Measurements from ENCODE around the gene GBE1.
"Not testable (repeated sequence)": the region's sequence is repeated elsewhere in the genome, so short reads cannot be mapped to it uniquely, and the experiment has no call there.

DNA sequence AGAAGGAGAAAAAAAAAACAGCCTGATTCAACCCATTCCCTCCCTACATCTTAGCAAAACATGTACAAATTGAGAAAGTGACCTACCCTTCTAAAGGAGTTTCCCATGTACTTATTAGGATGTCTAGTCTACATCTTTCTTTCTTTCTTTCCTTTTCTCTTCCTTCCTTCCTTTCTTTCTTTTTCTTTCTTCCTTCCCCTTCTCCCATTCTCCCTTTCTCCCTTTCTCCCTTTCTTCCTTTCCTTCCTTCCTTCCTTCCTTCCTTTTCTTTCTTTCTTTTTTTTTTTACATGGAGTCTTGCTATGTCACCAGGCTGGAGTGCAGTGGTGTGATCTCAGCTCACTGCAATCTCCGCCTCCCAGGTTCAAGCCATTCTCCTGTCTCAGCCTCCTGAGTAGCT is 269.0 kb downstream of the GBE1 start:
- TF ChIP-seq, protein P1, sequence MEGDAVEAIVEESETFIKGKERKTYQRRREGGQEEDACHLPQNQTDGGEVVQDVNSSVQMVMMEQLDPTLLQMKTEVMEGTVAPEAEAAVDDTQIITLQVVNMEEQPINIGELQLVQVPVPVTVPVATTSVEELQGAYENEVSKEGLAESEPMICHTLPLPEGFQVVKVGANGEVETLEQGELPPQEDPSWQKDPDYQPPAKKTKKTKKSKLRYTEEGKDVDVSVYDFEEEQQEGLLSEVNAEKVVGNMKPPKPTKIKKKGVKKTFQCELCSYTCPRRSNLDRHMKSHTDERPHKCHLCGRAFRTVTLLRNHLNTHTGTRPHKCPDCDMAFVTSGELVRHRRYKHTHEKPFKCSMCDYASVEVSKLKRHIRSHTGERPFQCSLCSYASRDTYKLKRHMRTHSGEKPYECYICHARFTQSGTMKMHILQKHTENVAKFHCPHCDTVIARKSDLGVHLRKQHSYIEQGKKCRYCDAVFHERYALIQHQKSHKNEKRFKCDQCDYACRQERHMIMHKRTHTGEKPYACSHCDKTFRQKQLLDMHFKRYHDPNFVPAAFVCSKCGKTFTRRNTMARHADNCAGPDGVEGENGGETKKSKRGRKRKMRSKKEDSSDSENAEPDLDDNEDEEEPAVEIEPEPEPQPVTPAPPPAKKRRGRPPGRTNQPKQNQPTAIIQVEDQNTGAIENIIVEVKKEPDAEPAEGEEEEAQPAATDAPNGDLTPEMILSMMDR (IDR thresholded peaks at IDR 0.05; ENCODE audit: insufficient read depth, low read length) = not testable (repeated sequence)
- TF ChIP-seq, protein P2, sequence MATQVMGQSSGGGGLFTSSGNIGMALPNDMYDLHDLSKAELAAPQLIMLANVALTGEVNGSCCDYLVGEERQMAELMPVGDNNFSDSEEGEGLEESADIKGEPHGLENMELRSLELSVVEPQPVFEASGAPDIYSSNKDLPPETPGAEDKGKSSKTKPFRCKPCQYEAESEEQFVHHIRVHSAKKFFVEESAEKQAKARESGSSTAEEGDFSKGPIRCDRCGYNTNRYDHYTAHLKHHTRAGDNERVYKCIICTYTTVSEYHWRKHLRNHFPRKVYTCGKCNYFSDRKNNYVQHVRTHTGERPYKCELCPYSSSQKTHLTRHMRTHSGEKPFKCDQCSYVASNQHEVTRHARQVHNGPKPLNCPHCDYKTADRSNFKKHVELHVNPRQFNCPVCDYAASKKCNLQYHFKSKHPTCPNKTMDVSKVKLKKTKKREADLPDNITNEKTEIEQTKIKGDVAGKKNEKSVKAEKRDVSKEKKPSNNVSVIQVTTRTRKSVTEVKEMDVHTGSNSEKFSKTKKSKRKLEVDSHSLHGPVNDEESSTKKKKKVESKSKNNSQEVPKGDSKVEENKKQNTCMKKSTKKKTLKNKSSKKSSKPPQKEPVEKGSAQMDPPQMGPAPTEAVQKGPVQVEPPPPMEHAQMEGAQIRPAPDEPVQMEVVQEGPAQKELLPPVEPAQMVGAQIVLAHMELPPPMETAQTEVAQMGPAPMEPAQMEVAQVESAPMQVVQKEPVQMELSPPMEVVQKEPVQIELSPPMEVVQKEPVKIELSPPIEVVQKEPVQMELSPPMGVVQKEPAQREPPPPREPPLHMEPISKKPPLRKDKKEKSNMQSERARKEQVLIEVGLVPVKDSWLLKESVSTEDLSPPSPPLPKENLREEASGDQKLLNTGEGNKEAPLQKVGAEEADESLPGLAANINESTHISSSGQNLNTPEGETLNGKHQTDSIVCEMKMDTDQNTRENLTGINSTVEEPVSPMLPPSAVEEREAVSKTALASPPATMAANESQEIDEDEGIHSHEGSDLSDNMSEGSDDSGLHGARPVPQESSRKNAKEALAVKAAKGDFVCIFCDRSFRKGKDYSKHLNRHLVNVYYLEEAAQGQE (IDR thresholded peaks at IDR 0.05; ENCODE audit: insufficient replicate concordance, low read depth) = not testable (repeated sequence)
- not testable (repeated sequence) for TF ChIP-seq POLR2AphosphoS5 (IDR thresholded peaks at IDR 0.05; ENCODE audit: low read depth); SPI1 (IDR thresholded peaks at IDR 0.05; ENCODE audit: borderline replicate concordance, low read depth); GABPA (IDR thresholded peaks at IDR 0.05; ENCODE audit: low read depth)
